GM12878 (cell line): ENCODE results near the gene NSL1. TPM values are rescaled to one million over a fixed set of nuclear protein-coding genes. Genes with fewer than 3 reads are reported as not detected.

Source experiments
- ATAC-seq: fragments of 200-7000 bp; cut with Tn5 transposase; 3 replicates; pipeline ENCODE4 v1.9.1; 2020; ENCODE audit warnings: mild to moderate bottlenecking, moderate library complexity
- BruUV-seq: library from RNA; stranded (reverse); fragments of 400-500 nt; replicated peaks from 2 replicates; lab custom pipeline; 2021; lab: Mats Ljungman, UMichigan
- CTCF ChIA-PET: fragments of 300-600 bp; sonication (Branson Sonifier 250); formaldehyde crosslinking; extraction: SDS; loops from one replicate; lab custom pipeline; 2021; ENCODE audit warnings: inconsistent platforms; lab: Yijun Ruan, JAX
- POLR2A ChIA-PET: fragments of 350-600 bp; formaldehyde crosslinking; extraction: SDS; loops from one replicate; lab custom pipeline; 2021; ENCODE audit warnings: inconsistent platforms; lab: Charles Lee
- RAD21 ChIA-PET: fragments of 300-600 bp; sonication (Branson Sonifier 250); formaldehyde crosslinking; loops from one replicate; lab custom pipeline; 2023; ENCODE audit warnings: antibody characterized with exemption; ENCODE audit not compliant: unreplicated experiment; lab: Charles Lee
- SMC1A ChIA-PET: fragments of 300-600 bp; sonication (Branson Sonifier 250); formaldehyde crosslinking; loops from one replicate; lab custom pipeline; 2023; ENCODE audit not compliant: unreplicated experiment, uncharacterized antibody; lab: Charles Lee
- DNase-seq: peaks from one replicate; pipeline ENCODE4 v3.0.0-alpha.2; 2011; ENCODE audit warnings: low read depth, low spot score
- FAIRE-seq: peaks from 3 replicates; lab custom pipeline; 2011; peaks lifted over from hg19 to GRCh38; lab: Jason Lieb, UNC
- H2AFZ ChIP-seq: 2 replicates; pipeline ENCODE4 v1.6.0; 2011; ENCODE audit warnings: low read depth, low read length, control low read depth; ENCODE audit not compliant: control insufficient read depth
- H3K27ac ChIP-seq: 2 replicates; pipeline ENCODE4 v1.5.1; 2011; ENCODE audit warnings: control low read depth; ENCODE audit not compliant: control insufficient read depth, insufficient read depth
- H3K27me3 ChIP-seq, 2 experiments: replicated peaks in 1 of 2; 2 replicates each; pipeline versions ENCODE4 v1.6.0 to v1.6.1; 2011; ENCODE audit warnings: low read length in 1 of 2; ENCODE audit not compliant: control insufficient read depth in 2 of 2, insufficient read depth in 2 of 2
- H3K36me3 ChIP-seq, 2 experiments: 2 replicates each; pipeline ENCODE4 v1.5.1; 2011; ENCODE audit warnings: low read length in 1 of 2; ENCODE audit not compliant: control insufficient read depth in 2 of 2, insufficient read depth in 2 of 2
- H3K4me1 ChIP-seq: 2 replicates; pipeline ENCODE4 v1.6.1; 2011; ENCODE audit warnings: mild to moderate bottlenecking, low read length, moderate library complexity, mixed read lengths; ENCODE audit not compliant: control insufficient read depth, insufficient read depth
- H3K4me2 ChIP-seq: 2 replicates; pipeline ENCODE4 v1.6.0; 2011; ENCODE audit warnings: control low read depth; ENCODE audit not compliant: control insufficient read depth, insufficient read depth
- H3K4me3 ChIP-seq: fragments of 200-600 bp; sonication (generic); 2 replicates; pipeline ENCODE4 v1.5.1; 2016
- H3K79me2 ChIP-seq: 2 replicates; pipeline ENCODE4 v1.6.0; 2011; ENCODE audit warnings: low read length; ENCODE audit not compliant: control insufficient read depth, insufficient read depth
- H3K9ac ChIP-seq: 2 replicates; pipeline ENCODE4 v1.8.0; 2011; ENCODE audit warnings: low read length, control low read depth, mixed read lengths; ENCODE audit not compliant: control insufficient read depth, insufficient read depth
- H3K9me3 ChIP-seq: replicated peaks from 3 replicates; pipeline ENCODE4 v1.5.1; 2011; ENCODE audit warnings: mild to moderate bottlenecking, low read length; ENCODE audit not compliant: control insufficient read depth, insufficient read depth
- H4K20me1 ChIP-seq: 2 replicates; pipeline ENCODE4 v1.6.0; 2011; ENCODE audit not compliant: control insufficient read depth, insufficient read depth
- BHLHE40 ChIP-seq, 2 experiments: fragments of 450-650 bp in 1 of 2; IDR thresholded peaks; 2 replicates each; pipeline ENCODE4 v1.6.1; 2011 to 2017; ENCODE audit warnings: low read depth in 2 of 2, borderline replicate concordance in 1 of 2, improper control_type of control experiment in 1 of 2, low read length in 1 of 2, mild to moderate bottlenecking in 1 of 2
- BRCA1 ChIP-seq: IDR thresholded peaks from 2 replicates; pipeline ENCODE4 v1.6.1; 2011; ENCODE audit warnings: low read depth, low read length, improper control_type of control experiment
- CREM ChIP-seq: IDR thresholded peaks from 2 replicates; pipeline ENCODE4 v1.6.1; 2014; ENCODE audit warnings: antibody characterized with exemption, low read depth
- EED ChIP-seq: sonication (generic); IDR thresholded peaks from 2 replicates; pipeline ENCODE4 v1.6.1; 2016; ENCODE audit warnings: antibody characterized with exemption, low read depth
- FOXK2 ChIP-seq: fragments of 450-650 bp; IDR thresholded peaks from 2 replicates; pipeline ENCODE4 v1.6.1; 2017; ENCODE audit warnings: mild to moderate bottlenecking, moderate library complexity
- GABPA ChIP-seq: IDR thresholded peaks from 2 replicates; pipeline ENCODE4 v1.6.1; 2014; ENCODE audit warnings: antibody characterized with exemption, low read depth, mild to moderate bottlenecking, inconsistent platforms
- GATAD2B ChIP-seq: fragments of 450-650 bp; conservative IDR thresholded peaks from 2 replicates; pipeline ENCODE4 v1.6.1; 2017; ENCODE audit warnings: low read depth, mild to moderate bottlenecking, moderate library complexity
- IRF4 ChIP-seq: IDR thresholded peaks from 2 replicates; pipeline ENCODE4 v1.6.1; 2011; ENCODE audit warnings: low read depth, low read length
- JUND ChIP-seq: IDR thresholded peaks from 2 replicates; pipeline ENCODE4 v1.6.1; 2012; ENCODE audit warnings: low read depth, mild to moderate bottlenecking, low read length, improper control_type of control experiment, moderate library complexity
- MTA3 ChIP-seq: IDR thresholded peaks from 2 replicates; pipeline ENCODE4 v1.6.1; 2012; ENCODE audit warnings: low read length, inconsistent platforms, borderline replicate concordance
- NFXL1 ChIP-seq: fragments of 450-650 bp; IDR thresholded peaks from 2 replicates; pipeline ENCODE4 v1.6.1; 2017; ENCODE audit warnings: antibody characterized with exemption, mild to moderate bottlenecking, borderline replicate concordance
- NFYB ChIP-seq: IDR thresholded peaks from 2 replicates; pipeline ENCODE4 v1.6.1; 2011; ENCODE audit warnings: low read depth, mild to moderate bottlenecking, low read length, improper control_type of control experiment, moderate library complexity; ENCODE audit not compliant: insufficient read depth
- POLR2AphosphoS5 ChIP-seq: IDR thresholded peaks from 2 replicates; pipeline ENCODE4 v1.6.1; 2011; ENCODE audit warnings: mild to moderate bottlenecking, low read length, inconsistent platforms
- RAD51 ChIP-seq: fragments of 450-650 bp; IDR thresholded peaks from 2 replicates; pipeline ENCODE4 v1.6.1; 2016; ENCODE audit warnings: moderate library complexity, mild to moderate bottlenecking, inconsistent platforms
- SREBF1 ChIP-seq: IDR thresholded peaks from 2 replicates; pipeline ENCODE4 v1.6.1; 2012; ENCODE audit warnings: mild to moderate bottlenecking, low read length
- SUPT20H ChIP-seq: IDR thresholded peaks from 2 replicates; pipeline ENCODE4 v1.6.1; 2011; ENCODE audit warnings: low read depth, mild to moderate bottlenecking, low read length, moderate library complexity, borderline replicate concordance; ENCODE audit not compliant: control insufficient read depth
- WGBS: methylation state at CpG from one replicate; pipeline ENCODE4 v1.1.6; 2016; ENCODE audit warnings: low lambda C conversion rate; ENCODE audit not compliant: insufficient replicate concordance, insufficient coverage; ENCODE audit errors: missing lambda C conversion rate; 5-methylcytosine and 5-hydroxymethylcytosine counted together
- in situ Hi-C: fragments of 300-500 bp; cut with MboI; formaldehyde crosslinking; loops from 9 replicates; pipeline ENCODE4 v1.14.3; 2018; ENCODE audit warnings: mixed read lengths
- intact Hi-C: fragments of 100-400 bp; cut with micrococcal nuclease; formaldehyde crosslinking; loops from one replicate; pipeline ENCODE4 v1.14.2; 2022; ENCODE audit not compliant: unreplicated experiment
- polyA plus RNA-seq, 11 experiments: library from polyadenylated mRNA; depleted of rRNA in 4 of 11; unstranded in 6 of 11; stranded (reverse) in 5 of 11; fragments of >200 nt; fragmentation: Nextera tagmentation in 4 of 11; fragmentation: Illumina TruSeq in 1 of 11; extraction: Ambion mirVana in 4 of 11; extraction: Trizol in 1 of 11; gene quantifications; 1 replicate in 1 of 11; 2 replicates in 10 of 11; pipeline versions ENCODE4 v1.2.1 to v1.2.3, GENCODE V29; 2011 to 2016; ENCODE audit warnings: inconsistent platforms in 2 of 11, missing spikeins in 2 of 11, low read depth in 1 of 11
- total RNA-seq, 4 experiments: library from RNA; depleted of rRNA in 3 of 4; stranded (reverse); fragments of >200 nt in 3 of 4; fragmentation: Illumina TruSeq in 1 of 4; extraction: Trizol in 1 of 4; gene quantifications; 2 replicates each; pipeline versions ENCODE4 v1.2.1 to v1.2.3, GENCODE V29; 2013 to 2021
- TF ChIP-seq, protein P1 (sequence below): fragments of 450-650 bp; IDR thresholded peaks from 2 replicates; pipeline ENCODE4 v1.6.1; 2014; ENCODE audit warnings: mild to moderate bottlenecking
- TF ChIP-seq, protein P2 (sequence below): fragments of 450-650 bp; IDR thresholded peaks from 2 replicates; pipeline ENCODE4 v1.6.1; 2017; ENCODE audit warnings: mild to moderate bottlenecking
- TF ChIP-seq, protein P3 (sequence below): fragments of 450-650 bp; formaldehyde crosslinking; IDR thresholded peaks from 2 replicates; pipeline ENCODE4 v1.4.0; 2022; ENCODE audit warnings: mild to moderate bottlenecking, moderate library complexity

Gene NSL1
- total and polyA plus RNA-seq, 10 of the 15 experiments (the other 5 are each of a cell fraction or from before 2014, with no cell fraction given), result 36.7 to 74.2 (median 46.4) TPM

GRCh38 chr1:212719633-212720032, 71.9 kb downstream of the NSL1 start:
- Histone ChIP-seq H3K4me3 (no peak overlapping the region), H3K36me3 (no peaks in the 10 kb centered on the region), H2AFZ (no peak overlapping the region)
- no peak for ATAC-seq
- TF ChIP-seq RAD51, result no peak
- TF ChIP-seq SUPT20H, result no peak
- TF ChIP-seq JUND, result no peak
- TF ChIP-seq GATAD2B, result no peak
- no peak for TF ChIP-seq SREBF1
- no peak for TF ChIP-seq CREM
- TF ChIP-seq NFXL1, result no peak
- TF ChIP-seq, protein P1, sequence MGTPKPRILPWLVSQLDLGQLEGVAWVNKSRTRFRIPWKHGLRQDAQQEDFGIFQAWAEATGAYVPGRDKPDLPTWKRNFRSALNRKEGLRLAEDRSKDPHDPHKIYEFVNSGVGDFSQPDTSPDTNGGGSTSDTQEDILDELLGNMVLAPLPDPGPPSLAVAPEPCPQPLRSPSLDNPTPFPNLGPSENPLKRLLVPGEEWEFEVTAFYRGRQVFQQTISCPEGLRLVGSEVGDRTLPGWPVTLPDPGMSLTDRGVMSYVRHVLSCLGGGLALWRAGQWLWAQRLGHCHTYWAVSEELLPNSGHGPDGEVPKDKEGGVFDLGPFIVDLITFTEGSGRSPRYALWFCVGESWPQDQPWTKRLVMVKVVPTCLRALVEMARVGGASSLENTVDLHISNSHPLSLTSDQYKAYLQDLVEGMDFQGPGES, result no peak
- TF ChIP-seq NFYB, result no peak
- no peak for TF ChIP-seq FOXK2
- no peak for TF ChIP-seq BRCA1
- no peak for TF ChIP-seq EED
- TF ChIP-seq BHLHE40 (IDR thresholded peaks at IDR 0.05; ENCODE audit: borderline replicate concordance in 1 of 2, low read depth in 2 of 2, low read length in 1 of 2), result no peak
- TF ChIP-seq, protein P2, sequence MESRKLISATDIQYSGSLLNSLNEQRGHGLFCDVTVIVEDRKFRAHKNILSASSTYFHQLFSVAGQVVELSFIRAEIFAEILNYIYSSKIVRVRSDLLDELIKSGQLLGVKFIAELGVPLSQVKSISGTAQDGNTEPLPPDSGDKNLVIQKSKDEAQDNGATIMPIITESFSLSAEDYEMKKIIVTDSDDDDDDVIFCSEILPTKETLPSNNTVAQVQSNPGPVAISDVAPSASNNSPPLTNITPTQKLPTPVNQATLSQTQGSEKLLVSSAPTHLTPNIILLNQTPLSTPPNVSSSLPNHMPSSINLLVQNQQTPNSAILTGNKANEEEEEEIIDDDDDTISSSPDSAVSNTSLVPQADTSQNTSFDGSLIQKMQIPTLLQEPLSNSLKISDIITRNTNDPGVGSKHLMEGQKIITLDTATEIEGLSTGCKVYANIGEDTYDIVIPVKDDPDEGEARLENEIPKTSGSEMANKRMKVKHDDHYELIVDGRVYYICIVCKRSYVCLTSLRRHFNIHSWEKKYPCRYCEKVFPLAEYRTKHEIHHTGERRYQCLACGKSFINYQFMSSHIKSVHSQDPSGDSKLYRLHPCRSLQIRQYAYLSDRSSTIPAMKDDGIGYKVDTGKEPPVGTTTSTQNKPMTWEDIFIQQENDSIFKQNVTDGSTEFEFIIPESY, result no peak
- no peak for TF ChIP-seq MTA3
- TF ChIP-seq POLR2AphosphoS5, result no peak
- TF ChIP-seq IRF4, result no peak
- TF ChIP-seq GABPA, result no peak
- TF ChIP-seq, protein P3, sequence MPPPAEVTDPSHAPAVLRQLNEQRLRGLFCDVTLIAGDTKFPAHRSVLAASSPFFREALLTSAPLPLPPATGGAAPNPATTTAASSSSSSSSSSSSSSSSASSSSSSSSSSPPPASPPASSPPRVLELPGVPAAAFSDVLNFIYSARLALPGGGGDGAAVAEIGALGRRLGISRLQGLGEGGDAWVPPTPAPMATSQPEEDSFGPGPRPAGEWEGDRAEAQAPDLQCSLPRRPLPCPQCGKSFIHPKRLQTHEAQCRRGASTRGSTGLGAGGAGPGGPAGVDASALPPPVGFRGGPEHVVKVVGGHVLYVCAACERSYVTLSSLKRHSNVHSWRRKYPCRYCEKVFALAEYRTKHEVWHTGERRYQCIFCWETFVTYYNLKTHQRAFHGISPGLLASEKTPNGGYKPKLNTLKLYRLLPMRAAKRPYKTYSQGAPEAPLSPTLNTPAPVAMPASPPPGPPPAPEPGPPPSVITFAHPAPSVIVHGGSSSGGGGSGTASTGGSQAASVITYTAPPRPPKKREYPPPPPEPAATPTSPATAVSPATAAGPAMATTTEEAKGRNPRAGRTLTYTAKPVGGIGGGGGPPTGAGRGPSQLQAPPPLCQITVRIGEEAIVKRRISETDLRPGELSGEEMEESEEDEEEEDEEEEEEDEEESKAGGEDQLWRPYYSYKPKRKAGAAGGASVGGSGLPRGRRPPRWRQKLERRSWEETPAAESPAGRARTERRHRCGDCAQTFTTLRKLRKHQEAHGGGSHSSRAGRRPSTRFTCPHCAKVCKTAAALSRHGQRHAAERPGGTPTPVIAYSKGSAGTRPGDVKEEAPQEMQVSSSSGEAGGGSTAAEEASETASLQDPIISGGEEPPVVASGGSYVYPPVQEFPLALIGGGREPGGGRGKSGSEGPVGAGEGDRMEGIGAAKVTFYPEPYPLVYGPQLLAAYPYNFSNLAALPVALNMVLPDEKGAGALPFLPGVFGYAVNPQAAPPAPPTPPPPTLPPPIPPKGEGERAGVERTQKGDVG (CRISPR knock-in tag), result no peak
- TF ChIP-seq, all 136 proteins: peak for 0
- DNase-seq (no peak), FAIRE-seq (no peak)
- Histone ChIP-seq H3K4me1 (no peaks in the 10 kb centered on the region), H3K27me3 (no peaks in the 10 kb centered on the region), H3K4me2 (no peak overlapping the region), H3K9me3 (no peaks in the 10 kb centered on the region), H4K20me1 (no peaks in the 10 kb centered on the region), H3K79me2 (no peaks in the 10 kb centered on the region), H3K9ac (no peak overlapping the region), H3K27ac (no peak overlapping the region)
- ChIA-PET POLR2A (no interaction called here), SMC1A (no interaction called here), CTCF (interaction anchor here (1.2 kb wide), 1 partner anchor 250 kb away, joined by 4 read pairs; no protein-coding TSS in a partner anchor), RAD21 (no interaction called here)
- intact Hi-C loops, result no loop called here
- in situ Hi-C loops, result no loop called here
- WGBS, result 88% methylated on average over 2 of the region's 2 CpGs
- BruUV-seq, result no TSS peak
